Glutamatergic neuron (in vitro differentiated cells): ENCODE measurements around the gene CD44. TPM values are rescaled to one million over a fixed set of nuclear protein-coding genes. Genes with fewer than 3 reads are reported as not detected.

ENCODE experiments used
- DNase-seq: peaks from one replicate; pipeline ENCODE4 v3.0.0; 2022
- H3K27ac Mint-ChIP-seq: one replicate; pipeline ENCODE4 v1.8.0; 2020; ENCODE audit warnings: mild to moderate bottlenecking, mixed read lengths, inconsistent platforms; ENCODE audit not compliant: unreplicated experiment
- H3K27me3 Mint-ChIP-seq: one replicate; pipeline ENCODE4 v1.8.0; 2020; ENCODE audit warnings: mild to moderate bottlenecking, moderate library complexity, mixed read lengths, inconsistent platforms; ENCODE audit not compliant: unreplicated experiment
- H3K36me3 Mint-ChIP-seq: one replicate; pipeline ENCODE4 v1.8.0; 2020; ENCODE audit warnings: mild to moderate bottlenecking, mixed read lengths, inconsistent platforms; ENCODE audit not compliant: unreplicated experiment
- H3K4me1 Mint-ChIP-seq: one replicate; pipeline ENCODE4 v1.8.0; 2020; ENCODE audit warnings: mild to moderate bottlenecking, low read depth, mixed read lengths, inconsistent platforms; ENCODE audit not compliant: unreplicated experiment
- H3K4me3 Mint-ChIP-seq: one replicate; pipeline ENCODE4 v1.8.0; 2020; ENCODE audit warnings: mild to moderate bottlenecking, mixed read lengths, inconsistent platforms; ENCODE audit not compliant: unreplicated experiment
- H3K9me3 Mint-ChIP-seq: one replicate; pipeline ENCODE4 v1.8.0; 2020; ENCODE audit warnings: mild to moderate bottlenecking, moderate library complexity, mixed read lengths, inconsistent platforms; ENCODE audit not compliant: unreplicated experiment
- CTCF ChIP-seq: fragments of 200-600 bp; sonication (generic); IDR thresholded peaks from one replicate; pipeline ENCODE4 v1.5.0; 2021; ENCODE audit not compliant: partially characterized antibody, unreplicated experiment
- total RNA-seq: library from RNA; stranded (reverse); fragmentation: NEBNext Ultra II Directional; extraction: Animal tissue kit (Norgen Biotek cat#: 25700); gene quantifications from one replicate; pipeline ENCODE4 v1.2.1, GENCODE V29; 2021; ENCODE audit not compliant: unreplicated experiment

CD44 gene
- total RNA-seq, 1 donor from 2014 or later, result 0.71 TPM

DNA sequence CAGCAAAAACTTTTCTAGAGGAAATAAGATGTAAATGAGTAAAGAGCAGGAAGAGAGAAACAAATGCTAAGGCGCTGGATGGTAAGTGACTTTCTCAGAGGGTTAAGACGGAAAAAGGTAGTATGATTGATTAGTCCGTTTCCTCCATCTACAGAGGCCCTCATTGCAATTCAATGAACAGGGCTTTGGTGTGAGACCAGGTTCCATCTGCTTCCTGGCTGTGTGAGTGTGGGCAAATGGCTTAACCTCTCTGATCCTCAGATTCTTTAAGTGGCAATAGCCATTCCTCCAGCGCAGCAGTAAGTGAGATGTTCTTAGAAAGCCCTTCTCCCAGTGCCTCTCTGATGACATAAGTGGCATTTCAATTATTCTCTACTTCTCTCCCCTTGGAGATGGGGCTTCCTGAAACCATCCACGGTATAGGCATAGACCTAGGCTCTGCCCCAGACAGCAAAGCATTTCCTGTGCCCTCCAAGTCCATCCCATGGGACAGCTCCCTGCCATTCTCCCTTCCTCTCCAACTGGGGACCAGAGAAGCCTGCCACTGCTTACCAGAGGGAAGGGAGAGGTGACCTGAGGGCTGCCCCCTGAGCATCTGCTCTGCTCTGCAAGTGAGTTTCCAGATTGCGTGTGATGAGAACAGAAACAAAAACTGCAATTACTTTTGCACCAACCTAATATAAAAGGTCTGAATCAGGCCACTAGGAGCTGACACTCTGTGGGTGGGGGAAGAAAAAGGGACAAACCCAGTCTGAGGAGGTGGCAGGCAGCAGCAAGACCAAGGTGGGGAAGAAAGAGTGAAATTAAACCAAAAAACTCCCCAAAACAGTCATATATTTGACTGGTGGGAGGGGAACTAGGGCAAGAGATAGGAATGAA is 12.7 kb upstream of the CD44 start:
- Mint-ChIP-seq H3K27me3 (peaks cover 3% of the 10 kb centered on the region), H3K4me1 (no peaks in the 10 kb centered on the region), H3K4me3 (no peak overlapping the region), H3K36me3 (no peaks in the 10 kb centered on the region), H3K9me3 (peaks cover 2% of the 10 kb centered on the region), H3K27ac (no peak overlapping the region)
- no peak for TF ChIP-seq CTCF
- no peak for DNase-seq

GRCh38 chr11:35126879-35127581 is 11.9 kb upstream of the CD44 start:
- peaks cover under 1% of the 10 kb centered on the region for H3K4me1 Mint-ChIP-seq
- H3K36me3 Mint-ChIP-seq, result no peaks in the 10 kb centered on the region
- no peak for TF ChIP-seq CTCF
- no peak overlapping the region for H3K27ac Mint-ChIP-seq
- H3K27me3 Mint-ChIP-seq, result peaks cover 3% of the 10 kb centered on the region
- no peak overlapping the region for H3K4me3 Mint-ChIP-seq
- no peak for DNase-seq
- peaks cover 2% of the 10 kb centered on the region for H3K9me3 Mint-ChIP-seq

DNA sequence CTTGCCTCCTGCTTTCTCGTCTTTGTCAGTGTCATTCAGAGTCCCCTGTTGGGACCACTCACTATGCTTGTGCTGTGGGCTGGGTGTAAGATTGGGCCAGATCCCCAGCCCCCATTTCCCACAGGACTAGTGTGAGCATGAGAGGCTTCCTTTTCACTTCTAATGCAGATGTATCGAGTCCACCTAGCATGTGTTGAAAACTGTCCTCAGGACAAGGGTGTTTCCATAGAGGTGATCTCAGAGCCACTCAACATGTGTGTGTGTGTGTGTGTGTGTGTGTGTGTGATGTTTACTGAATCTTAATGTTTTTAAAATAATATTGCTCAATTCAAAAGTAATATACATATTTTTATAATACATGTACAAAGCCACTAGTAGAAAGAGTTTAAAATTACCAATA is 11.4 kb upstream of the CD44 start:
- no peak overlapping the region for H3K27ac Mint-ChIP-seq
- H3K36me3 Mint-ChIP-seq, result no peaks in the 10 kb centered on the region
- DNase-seq, result no peak
- no peak for TF ChIP-seq CTCF
- peaks cover 3% of the 10 kb centered on the region for H3K27me3 Mint-ChIP-seq
- peaks cover 2% of the 10 kb centered on the region for H3K9me3 Mint-ChIP-seq
- H3K4me3 Mint-ChIP-seq, result no peak overlapping the region
- peaks cover 3% of the 10 kb centered on the region for H3K4me1 Mint-ChIP-seq

DNA sequence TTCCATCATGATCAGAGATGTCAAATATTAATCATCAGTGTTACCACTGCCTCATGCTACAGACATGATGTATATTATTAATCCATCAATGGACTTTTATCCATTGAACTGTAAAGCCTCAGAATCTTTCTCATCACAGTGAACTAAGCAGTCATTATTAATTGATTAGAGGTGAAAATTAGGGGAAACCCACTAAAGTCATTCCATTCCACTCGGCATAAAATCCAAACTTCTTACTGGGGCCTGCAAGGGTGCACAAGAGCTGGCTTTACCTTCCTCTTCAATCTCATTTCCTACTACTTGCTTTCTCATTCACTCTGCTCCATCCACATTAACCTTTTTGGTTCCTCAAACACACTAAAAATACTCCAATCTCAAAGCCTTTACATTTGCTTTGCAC is 7.9 kb upstream of the CD44 start:
- peaks cover 3% of the 10 kb centered on the region for H3K27me3 Mint-ChIP-seq
- no peaks in the 10 kb centered on the region for H3K36me3 Mint-ChIP-seq
- H3K27ac Mint-ChIP-seq, result no peak overlapping the region
- H3K4me1 Mint-ChIP-seq, result peaks cover 3% of the 10 kb centered on the region
- TF ChIP-seq CTCF, result no peak
- DNase-seq, result no peak
- H3K4me3 Mint-ChIP-seq, result no peak overlapping the region
- peaks cover 2% of the 10 kb centered on the region for H3K9me3 Mint-ChIP-seq

DNA sequence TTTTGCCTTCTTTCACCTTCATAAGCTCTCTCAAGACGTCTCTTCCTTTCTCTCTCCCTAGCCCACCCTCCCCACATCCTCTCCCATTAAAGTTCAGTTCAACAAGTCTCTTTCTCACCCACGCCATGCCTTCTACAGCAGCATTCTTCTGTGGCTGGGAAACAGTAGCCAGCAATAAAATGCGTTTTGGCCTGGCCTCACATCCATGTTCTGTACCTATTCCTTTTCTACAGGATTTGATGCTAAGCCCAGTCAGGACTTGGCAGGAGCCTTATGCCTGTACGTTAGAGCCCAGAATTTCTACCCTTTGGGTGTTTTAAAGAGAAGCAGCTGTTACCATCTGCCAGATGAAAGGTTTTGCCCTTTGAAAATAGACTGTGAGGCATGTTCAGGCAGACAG is 7.1 kb upstream of the CD44 start:
- Mint-ChIP-seq H3K4me1 (peaks cover 3% of the 10 kb centered on the region), H3K9me3 (no peaks in the 10 kb centered on the region), H3K27me3 (no peaks in the 10 kb centered on the region), H3K4me3 (no peak overlapping the region), H3K27ac (no peak overlapping the region), H3K36me3 (no peaks in the 10 kb centered on the region)
- no peak for DNase-seq
- no peak for TF ChIP-seq CTCF
